Kidney tubule cell (primary cell): ENCODE data around the gene GAS7.
"Not testable (repeated sequence)": the region's sequence is repeated elsewhere in the genome, so short reads cannot be mapped to it uniquely, and the experiment has no call there.

ENCODE experiments used
- DNase-seq: peaks from one replicate; pipeline ENCODE4 v3.0.0-alpha.2; 2018; ENCODE audit warnings: low spot score

GAS7 gene

DNA sequence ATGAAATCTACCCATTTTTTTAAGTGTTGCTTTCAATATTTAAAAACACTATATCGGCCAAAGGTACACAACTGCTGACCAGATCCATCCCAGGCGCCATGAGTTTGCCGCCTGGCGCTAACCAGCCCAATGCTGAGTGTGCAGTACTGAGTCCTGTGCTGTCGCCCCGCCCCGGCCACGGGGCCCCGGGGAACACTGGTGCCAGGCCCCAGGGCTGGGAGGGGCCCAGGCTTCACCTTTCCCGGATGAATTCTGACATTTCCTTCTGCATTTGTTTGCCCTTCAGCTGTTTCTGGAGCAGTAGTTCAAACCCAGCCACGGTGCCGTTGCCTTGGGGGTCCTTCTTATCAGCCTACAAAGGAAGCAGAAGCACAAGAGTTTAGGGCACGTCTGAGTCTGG is 255.5 kb downstream of the GAS7 start:
- no peak for DNase-seq

DNA sequence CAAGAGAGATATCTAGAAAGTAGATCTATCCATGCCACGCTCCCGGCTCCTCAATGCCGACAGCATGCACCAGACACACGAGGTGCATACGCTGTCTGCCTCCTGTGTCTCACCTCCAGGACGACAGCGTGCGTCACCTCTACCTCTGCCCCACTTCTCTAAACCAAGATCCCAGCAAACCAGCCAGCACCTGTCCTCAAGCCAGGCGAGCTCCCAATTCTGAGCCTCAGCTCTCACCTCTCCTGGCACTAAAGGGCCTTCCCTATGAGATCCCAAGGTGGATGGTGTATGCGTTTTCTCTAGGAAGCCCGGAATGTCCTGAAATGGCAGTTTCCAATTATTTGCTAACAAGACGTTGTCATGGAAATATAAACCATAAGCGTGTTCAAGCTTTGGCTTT is 257.1 kb downstream of the GAS7 start:
- DNase-seq = no peak

DNA sequence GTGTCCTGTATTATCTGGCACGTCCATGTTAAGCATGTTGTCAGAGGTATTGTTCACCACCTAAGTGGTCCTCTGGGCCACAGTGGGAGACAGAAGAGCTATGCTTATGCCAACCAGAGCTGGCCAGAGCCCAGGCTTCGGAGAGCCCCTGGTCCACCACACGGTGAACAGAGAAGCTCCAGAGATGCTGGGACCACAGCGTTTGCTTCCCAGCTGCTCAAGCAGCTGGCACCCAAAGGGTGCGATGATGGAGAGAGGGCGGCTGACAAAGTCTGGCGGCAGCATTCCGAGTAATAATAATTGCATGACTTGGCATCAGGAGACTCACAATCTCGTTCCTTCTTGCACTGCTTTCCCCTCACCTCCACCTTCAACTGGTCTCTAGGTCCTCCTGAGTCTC is 257.6 kb downstream of the GAS7 start:
- no peak for DNase-seq

DNA sequence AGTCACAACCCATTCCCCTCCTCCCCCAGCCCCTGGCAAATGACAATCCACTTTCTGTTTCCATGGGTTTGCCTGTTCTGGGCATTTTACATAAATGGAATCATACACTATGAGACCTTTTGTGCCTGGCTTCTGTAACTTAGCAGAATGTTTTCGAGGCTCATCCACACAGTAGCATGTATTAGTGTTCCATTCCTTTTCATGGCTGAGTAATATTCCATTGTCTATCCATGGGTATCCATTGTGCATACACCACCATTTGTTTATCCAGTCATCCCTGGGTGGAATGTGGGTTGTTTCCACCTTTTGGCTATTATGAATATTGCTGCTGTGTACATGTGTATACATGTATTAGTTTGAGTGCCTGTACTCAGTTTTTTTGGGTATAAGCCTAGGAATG is 259.6 kb downstream of the GAS7 start:
- no peak for DNase-seq

DNA sequence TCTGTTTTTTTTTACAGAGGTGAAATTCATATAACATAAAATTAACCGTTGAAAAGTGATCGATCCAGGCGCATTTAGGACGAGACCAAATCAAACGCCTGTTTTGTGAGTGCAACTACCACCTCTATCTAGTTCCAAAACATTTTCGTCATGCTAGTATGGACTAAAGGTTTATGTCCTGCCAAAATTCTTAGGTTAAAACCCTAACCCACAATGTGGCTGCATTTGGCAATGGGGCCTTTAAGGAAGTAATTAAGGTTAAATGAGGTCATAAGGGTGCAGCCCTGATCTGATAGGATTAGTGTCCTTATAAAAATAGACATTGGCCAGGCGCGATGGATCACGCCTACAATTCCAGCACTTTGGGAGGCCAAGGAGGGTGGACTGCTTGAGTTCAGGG is 260.5 kb downstream of the GAS7 start:
- no peak for DNase-seq

DNA sequence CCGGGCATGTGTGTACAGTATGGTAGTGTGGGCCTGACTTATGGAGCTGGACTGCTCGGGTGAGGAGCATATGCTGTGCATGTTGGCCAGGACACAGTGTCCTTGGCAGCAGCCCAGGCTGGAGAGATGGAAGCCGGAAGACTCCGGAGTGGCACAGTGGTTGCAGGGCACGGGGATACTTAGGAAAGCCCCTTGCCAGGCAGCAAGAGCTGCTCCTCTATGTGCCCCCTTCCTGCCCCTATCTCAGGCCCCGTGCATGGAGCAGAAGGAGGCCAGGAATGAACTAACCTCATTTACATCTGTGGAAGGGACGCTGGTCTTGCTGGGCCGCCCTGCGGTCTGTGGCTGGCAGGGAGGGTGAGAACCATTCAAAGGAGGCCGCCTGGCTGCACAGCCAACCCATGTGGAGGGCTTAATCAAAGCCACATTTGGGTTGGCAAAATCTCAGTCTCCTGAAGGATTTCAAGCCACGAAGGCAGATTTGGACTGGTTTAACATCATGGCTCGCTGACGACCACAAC is 261.1 kb downstream of the GAS7 start:
- DNase-seq = no peak

DNA sequence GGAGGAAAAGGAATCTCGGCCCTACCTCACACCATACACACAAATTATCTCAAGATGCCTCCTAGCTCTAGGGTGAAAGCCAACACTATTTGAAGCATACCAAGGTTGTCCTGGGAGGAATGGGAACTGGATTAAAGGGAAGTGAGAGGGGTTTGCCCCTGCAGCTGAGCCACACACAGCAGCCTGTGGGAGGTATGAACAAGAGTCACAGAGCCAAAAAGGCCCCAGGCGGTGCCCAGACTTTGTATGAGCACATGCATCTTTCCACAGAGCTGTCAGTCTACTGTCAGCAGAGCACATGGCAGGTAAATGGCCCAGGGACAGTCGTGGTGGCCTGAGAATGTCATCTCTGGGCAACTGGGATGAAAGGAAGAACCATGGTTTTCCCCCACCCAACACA is 262.3 kb downstream of the GAS7 start:
- DNase-seq = no peak

DNA sequence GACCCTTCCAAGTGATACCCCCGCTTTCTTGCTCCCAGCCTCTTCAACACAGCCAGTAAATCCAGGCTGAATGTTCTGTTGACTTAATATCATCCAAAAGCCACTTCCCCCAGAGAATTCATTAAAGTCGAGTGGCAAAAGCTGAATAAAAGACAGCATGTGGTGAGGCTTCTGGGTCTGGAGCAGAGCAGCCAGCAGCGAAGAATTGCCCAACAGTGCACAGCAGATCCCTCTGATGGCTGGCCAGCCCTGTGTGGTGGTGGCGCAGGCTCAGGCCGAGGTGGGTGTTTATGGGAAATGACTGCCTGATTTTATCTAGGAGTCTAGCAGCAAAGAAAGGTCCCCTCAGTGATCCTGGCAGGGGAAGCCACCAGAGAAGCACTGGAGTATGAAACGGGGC is 263.0 kb downstream of the GAS7 start:
- no peak for DNase-seq

DNA sequence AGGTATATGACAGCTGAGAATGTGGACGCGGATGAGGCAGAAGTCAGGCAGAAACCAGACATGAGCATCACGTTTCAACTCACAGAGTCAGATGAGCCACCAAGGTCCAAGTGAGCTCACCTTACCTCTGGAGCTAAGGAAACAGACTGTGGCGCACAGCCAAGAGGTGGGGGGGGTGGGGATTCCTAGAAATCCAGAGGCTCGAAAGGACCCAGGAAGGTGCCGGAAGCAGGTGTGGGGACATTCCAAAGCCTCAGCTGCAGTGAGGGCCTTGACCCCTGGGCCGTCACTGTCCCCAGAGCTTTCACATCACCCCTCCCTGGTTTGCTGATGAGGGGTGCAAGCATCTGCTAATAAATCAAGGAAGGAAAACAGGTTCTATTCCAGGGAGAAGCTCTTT is 264.1 kb downstream of the GAS7 start:
- no peak for DNase-seq

DNA sequence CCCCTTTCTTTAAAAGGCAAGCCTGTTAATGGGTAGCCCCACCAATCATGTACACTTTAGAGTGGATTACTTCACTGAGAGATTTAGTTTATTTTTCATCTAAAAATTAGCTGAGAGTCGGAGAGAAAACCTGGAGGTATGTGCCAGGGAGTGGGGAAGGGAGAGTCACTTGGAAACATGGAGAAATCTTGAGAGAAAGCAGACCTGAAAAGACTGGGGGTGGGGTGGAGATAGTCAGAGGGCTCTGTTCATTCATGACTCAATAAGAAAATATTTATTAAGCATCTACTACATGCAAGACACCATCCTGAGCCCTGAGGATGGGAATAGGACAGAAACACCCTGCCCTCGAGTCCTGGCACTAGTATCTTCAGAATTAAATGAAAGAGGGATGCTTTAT is 265.9 kb downstream of the GAS7 start:
- no peak for DNase-seq

DNA sequence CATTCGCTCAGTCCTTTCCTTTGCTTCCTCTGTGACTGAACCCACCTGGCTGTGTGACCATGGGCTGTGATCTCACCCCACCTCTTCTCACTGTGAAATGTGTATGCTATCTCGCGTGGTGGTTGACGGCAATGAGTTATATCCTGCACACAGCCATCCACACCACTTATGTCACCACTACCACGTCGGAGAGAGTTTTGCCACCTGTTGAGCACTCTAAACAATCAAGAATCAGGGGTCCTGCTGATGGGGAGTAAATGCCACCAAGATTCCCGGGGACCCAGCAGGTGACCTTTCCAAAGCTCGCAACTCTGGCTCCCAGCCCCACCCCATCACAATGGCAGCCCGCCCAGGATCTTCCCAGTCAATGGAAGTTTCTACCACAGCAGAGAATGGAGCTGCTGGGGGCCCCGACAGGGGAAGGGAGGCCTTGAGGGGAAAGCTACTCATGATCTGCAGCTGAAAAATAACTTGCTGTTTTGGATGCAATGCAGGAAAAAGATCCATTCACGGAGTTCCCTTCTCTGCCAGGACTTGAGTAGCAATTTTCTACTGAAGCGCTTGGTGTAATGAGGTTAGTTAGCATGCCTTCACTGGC is 267.2 kb downstream of the GAS7 start:
- no peak for DNase-seq

DNA sequence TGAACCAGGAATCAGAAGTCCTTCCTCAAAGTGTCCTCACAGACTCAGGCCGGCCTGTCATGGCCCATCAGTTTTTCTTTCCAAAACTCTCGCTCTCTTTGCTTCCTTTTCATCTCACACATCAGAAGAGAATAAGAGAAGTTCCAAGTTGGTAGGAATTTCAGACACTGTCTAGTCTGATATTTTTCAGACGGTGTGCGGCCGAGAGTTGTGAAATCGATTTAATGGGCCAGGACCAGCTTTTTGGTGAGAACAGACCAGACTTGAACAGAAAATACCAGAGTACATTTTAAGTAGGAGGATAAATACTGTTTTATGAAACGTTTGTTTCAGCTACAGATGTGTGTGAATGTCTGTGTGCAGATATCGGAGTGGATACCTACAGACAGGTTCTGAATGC is 268.5 kb downstream of the GAS7 start:
- no peak for DNase-seq

DNA sequence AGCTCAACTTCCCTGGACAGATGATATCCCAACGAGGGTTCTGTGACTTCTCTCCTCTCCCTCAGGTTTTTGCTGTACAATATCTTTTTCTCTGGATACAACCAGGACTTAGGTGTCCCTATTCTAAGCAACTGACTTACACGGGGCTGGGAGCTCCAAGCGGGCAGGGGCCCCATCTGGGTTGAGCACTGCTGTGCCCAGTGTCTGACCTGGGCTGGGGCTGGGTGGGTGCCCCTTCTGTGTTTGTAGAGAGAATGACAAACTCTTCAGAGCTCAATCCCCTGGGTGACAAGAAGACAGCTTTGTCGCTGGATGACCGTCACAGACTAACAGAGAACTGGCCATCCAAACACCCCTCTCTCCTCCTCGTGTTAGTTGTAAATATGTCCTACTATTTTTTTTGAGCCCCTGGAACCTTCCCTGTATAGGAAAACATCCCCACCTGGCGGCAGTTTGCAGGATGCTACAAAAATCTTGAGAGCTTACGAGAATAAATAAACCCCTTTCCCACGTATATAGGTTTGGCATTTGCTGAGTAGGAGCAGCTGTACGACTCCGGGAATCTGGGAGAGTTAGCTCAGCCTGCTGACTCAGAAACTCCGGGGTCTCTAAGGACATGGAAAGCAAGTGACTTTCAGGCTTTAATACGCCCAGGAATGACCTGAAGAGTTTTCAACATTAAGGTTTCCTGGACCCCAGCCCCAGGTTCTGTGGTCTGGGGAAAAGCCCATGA is 269.6 kb downstream of the GAS7 start:
- DNase-seq = peak; percentile 63

DNA sequence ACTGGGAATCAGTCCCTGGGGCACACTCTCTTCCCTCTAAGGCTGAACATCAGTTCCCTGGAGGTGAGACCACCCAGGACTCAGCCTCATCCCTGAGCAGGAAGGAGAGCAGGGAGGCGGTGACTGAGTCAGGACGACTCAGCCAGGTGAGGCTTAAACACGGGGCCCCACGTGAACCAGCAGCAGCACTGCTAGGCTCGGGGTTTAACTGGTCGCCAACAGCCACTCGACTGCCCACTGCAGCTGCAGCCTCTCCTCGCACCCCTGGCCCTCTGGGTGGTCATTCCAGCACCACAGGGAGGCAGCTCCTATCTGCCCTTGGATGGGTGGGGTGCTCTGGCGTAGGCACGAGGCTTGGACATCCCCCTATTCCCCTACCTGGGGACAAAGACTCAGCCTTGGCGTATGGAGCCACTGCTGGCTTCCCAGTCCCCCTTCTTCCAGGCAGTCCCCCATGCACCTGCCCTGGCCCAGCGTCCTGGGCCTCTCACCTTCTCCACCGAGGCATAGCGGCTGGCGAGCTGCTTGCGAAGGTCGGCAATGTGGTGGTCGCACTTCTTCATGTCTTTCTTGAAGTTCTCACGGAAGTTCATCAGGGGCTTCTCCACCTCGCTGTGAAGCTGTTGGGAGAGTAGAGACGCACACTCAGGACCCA is 272.1 kb downstream of the GAS7 start:
- DNase-seq = peak; percentile 40

DNA sequence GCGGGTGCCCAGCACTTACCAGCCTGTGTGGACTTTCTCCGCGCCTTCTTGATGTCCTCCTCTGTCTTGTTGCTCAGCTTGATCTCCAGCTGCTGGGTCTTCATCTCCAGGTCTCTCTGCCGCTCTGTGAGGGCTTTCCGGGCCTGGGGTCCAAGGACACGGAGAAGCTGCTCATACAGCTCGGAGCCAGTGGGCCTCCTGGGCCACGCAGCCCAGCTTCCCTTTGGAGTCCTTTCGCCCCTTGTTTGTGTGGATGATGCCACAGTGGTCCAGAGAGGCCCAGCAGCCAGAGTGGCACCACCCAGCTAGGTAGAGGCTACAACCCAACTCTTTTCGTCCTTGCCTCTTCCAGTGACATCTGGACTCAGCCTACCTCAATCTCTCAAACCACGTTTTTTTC is 272.9 kb downstream of the GAS7 start:
- DNase-seq = no peak

DNA sequence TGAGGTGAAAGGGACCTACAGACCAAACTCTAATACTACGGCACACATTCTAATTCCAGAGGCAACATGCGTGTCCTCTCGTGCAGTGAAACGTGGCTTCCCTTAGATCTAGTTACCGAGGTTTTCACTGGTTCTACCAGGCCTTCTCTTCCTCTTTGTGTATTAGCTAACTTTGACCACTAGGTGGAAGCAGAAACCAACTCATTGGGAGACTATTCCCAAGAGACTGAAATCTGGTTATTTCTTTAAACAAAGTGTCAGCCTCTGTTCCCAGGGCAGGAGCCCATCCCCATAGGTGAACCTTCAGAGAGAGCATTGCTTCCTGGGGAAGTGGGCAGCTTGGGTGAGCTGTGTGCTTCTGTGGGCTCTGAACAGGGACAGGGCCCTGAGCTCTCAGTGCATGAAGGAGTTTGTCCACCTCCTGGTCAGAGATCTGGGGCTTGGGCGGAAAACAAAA is 273.6 kb downstream of the GAS7 start:
- peak; percentile 75 for DNase-seq

DNA sequence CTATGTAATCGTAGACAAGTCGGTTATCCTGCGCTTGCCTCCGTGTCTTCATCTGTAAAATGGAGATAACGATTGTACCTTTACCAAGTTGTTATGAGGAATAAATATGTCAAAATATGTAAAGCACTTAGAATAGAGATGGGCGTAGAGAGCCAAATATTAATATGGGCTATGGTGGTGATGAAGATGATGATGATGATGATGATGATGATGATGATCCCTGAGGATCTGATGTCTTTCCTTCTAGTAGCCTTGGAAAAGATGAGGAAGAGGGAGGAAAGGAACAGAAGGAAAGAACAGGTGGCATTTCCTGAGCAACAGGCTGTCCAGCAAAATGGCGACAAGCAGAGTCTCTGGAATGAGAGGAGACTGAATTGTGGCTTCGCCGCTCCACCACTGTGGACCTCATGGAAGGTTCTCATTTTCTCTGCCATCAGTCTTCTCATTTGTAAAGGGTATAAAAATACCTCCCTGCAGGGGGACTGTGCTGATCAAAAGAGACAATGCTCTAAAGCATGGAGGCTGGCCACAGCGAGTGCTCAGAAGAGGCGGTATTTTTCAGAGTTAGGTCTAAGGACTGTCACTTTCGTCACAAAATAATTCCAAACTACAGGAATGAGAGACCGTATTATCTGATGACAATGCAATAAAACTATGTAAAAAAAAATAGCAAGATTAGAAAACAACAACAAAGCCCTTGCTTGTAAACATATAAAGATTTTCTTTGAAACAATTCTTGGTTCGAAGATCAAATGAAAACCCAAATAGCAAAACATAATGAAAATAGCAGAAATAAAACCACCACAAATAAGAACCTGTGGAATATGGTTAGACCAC is 276.2 kb downstream of the GAS7 start:
- DNase-seq = no peak

DNA sequence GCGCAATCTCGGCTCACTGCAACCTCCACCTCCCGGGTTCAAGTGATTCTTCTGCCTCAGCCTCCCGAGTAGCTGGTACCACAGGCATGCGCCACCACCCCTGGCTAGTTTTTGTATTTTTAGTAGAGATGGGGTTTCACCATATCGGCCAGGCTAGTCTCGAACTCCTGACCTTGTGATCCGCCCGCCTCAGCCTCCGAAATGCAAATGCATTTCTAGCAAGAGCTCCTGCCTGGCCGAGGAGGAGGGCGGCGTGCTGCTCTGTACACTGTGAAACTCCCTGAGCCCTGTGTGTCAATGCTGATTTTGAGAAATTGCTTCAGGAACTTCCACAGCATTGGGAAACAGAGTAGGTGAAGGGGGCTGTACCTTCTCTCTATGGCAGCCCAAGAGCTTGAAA is 277.2 kb downstream of the GAS7 start:
- not testable (repeated sequence) for DNase-seq

DNA sequence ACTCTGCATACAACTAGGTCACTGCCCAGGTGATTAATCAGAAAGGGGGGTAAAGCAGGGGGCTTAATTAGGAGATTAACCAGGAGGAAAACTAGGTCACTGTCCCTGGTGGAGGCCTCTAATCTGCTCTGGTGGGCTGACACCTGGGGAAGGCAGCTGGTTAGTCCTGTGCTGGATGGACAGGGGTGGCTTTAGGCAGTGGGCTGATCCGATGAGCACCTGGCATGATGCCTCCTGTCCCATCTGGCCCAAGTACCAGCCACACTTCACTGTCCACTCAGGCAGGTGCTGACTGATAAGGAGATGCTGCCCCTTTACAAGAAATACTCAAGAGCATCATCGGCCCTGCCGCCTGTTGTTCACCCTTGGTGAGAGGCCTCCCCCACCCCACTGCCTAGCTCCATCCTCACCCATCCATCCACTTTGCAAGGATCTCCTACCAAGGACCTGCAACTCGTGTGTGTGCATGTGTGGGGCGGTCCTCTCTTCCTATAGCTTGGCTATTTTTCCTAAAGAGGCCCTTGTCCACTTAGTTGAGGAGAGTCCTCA is 279.5 kb downstream of the GAS7 start:
- DNase-seq = no peak

DNA sequence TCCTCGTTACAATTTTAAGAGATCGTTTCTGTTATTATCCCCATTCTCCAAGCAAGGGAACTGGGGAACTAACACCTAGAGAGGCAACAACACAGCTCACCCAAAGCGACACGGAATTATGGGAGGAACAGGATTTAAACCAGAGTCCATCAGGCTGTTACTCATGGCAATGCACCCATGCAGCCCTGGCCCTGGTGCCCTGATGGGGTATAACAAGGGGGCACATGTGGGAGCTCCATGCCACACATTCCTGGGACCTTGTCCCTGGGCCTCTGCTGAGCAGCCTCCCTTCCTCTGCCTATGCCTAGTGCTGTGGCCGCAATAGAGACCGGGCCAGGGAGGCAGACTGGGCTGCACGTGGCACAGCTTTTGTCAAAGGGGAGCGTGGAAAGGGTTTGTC is 280.1 kb downstream of the GAS7 start:
- no peak for DNase-seq

DNA sequence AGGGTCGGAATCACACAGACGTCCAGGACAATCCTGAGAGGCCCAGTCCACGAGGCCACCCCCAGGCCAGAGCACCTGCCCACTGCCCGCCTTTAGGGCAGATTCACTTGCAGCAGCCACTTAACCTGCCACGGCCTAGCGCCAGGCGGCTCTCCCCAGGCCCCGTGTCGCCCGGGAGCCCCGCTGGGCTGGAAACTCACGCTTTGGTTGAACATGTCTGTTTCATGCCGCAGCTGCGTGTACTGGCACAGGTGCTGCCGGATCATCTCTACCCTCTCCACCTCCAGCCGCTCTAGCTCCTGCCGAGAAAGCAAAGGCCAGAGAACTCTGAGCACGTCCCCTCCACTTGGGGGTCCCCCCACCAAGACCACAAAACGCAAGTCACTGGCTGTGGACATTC is 280.6 kb downstream of the GAS7 start:
- DNase-seq = no peak

DNA sequence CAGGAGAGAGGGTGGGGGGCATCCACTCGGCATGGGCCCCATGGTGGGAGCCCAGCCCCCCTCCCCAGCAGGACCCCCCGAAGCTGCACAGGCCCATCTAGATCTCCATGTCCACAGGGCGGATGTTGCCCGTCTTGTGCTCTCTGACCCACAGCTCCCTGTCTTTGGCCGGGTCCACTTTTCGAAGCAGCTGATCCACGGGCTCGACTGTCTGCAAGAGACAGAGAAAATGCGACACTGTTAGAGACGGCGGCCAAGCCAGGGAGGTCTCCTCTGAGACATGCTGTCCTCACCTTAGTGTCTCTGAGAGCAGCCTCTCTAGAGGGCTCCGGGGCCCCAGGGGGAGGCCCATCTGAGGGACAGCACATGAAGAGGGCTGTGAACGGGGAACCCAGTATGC is 281.3 kb downstream of the GAS7 start:
- no peak for DNase-seq
